NCI-H2081 (cell line): Measurements from ENCODE around the gene SLC25A22.

Source experiments
- DNase-seq, 2 experiments: peaks; one replicate each; lab custom pipeline; 2025; lab: John Stamatoyannopoulos, UW

SLC25A22 gene

GRCh38 chr11:803467-803742 is 5.3 kb upstream of the SLC25A22 start:
- no peak for DNase-seq

- no peak for DNase-seq
Observed at GRCh38 chr11:802693-803466, 4.8 kb upstream of the SLC25A22 start.

- no peak for DNase-seq
Observed at GRCh38 chr11:802018-802617, 4.0 kb upstream of the SLC25A22 start.

- DNase-seq, result no peak
Observed at GRCh38 chr11:801097-801780, 3.2 kb upstream of the SLC25A22 start.

GRCh38 chr11:800473-800872 is 2.4 kb upstream of the SLC25A22 start:
- DNase-seq, result no peak

GRCh38 chr11:799641-800316 is 1.7 kb upstream of the SLC25A22 start:
- no peak for DNase-seq

- peak; percentile 90 to 91 for DNase-seq
Observed at GRCh38 chr11:797296-798092, 587 bp downstream of the SLC25A22 start.

- DNase-seq, result no peak
Observed at GRCh38 chr11:796565-797295, 1.4 kb downstream of the SLC25A22 start.

- DNase-seq, result peak in 1 of 2 experiments; percentile 19
Observed at GRCh38 chr11:795634-796564, 2.2 kb downstream of the SLC25A22 start.

- DNase-seq, result no peak
Observed at GRCh38 chr11:794766-795633, 3.1 kb downstream of the SLC25A22 start.

- DNase-seq, result no peak
Observed at GRCh38 chr11:794013-794765, 3.9 kb downstream of the SLC25A22 start.

GRCh38 chr11:793556-793955 is 4.5 kb downstream of the SLC25A22 start:
- DNase-seq, result no peak

- no peak for DNase-seq
Observed at GRCh38 chr11:792873-793272, 5.2 kb downstream of the SLC25A22 start.

- DNase-seq, result no peak
Observed at GRCh38 chr11:792535-792821, 5.6 kb downstream of the SLC25A22 start.

GRCh38 chr11:791658-792534 is 6.2 kb downstream of the SLC25A22 start:
- no peak for DNase-seq

GRCh38 chr11:790721-791564 is 7.1 kb downstream of the SLC25A22 start:
- no peak for DNase-seq

- DNase-seq, result peak in 1 of 2 experiments; percentile 14
Observed at GRCh38 chr11:789943-790342, 8.1 kb downstream of the SLC25A22 start, which contains the start of gene CEND1. TSS of gene CEND1 (minus strand) at chr11:790090. CDS start at chr11:788576, 1,514 bp downstream.
